NCI-H1930 (cell line): Measurements from ENCODE around the gene GDF11.

Source experiments
- DNase-seq, 2 experiments: peaks; one replicate each; lab custom pipeline; 2025; lab: John Stamatoyannopoulos, UW

The GDF11 gene

GRCh38 chr12:55723516-55724225 lies 19.3 kb upstream of the GDF11 start:
- DNase-seq: no peak

GRCh38 chr12:55724226-55724939 lies 18.5 kb upstream of the GDF11 start:
- peak in 1 of 2 experiments; percentile 26 for DNase-seq

GRCh38 chr12:55724940-55725309 lies 18.0 kb upstream of the GDF11 start:
- no peak for DNase-seq

- DNase-seq: no peak
Observed at GRCh38 chr12:55725556-55725955, 17.4 kb upstream of the GDF11 start.

- DNase-seq: no peak
Observed at GRCh38 chr12:55726971-55727370, 16.0 kb upstream of the GDF11 start.

- DNase-seq: no peak
Observed at GRCh38 chr12:55727643-55728185, 15.2 kb upstream of the GDF11 start.

- no peak for DNase-seq
Observed at GRCh38 chr12:55728186-55728938, 14.6 kb upstream of the GDF11 start.

- peak; percentile 42 to 67 for DNase-seq
Observed at GRCh38 chr12:55728939-55729818, 13.7 kb upstream of the GDF11 start, which contains the start of gene CD63. Gene CD63, minus strand, starts transcription at chr12:55729009. Its CDS starts 668 bp downstream, at chr12:55728341.

GRCh38 chr12:55729819-55730818 lies 12.8 kb upstream of the GDF11 start:
- DNase-seq: no peak

GRCh38 chr12:55732288-55732687 lies 10.6 kb upstream of the GDF11 start:
- no peak for DNase-seq

GRCh38 chr12:55733021-55733555 lies 9.8 kb upstream of the GDF11 start:
- no peak for DNase-seq

GRCh38 chr12:55733858-55734257 lies 9.1 kb upstream of the GDF11 start:
- DNase-seq: no peak

- no peak for DNase-seq
Observed at GRCh38 chr12:55734595-55734994, 8.3 kb upstream of the GDF11 start.

GRCh38 chr12:55736076-55736475 lies 6.8 kb upstream of the GDF11 start:
- no peak for DNase-seq

- peak in 1 of 2 experiments; percentile 54 for DNase-seq
Observed at GRCh38 chr12:55736780-55737580, 5.9 kb upstream of the GDF11 start.

GRCh38 chr12:55737581-55738122 lies 5.3 kb upstream of the GDF11 start:
- DNase-seq: no peak

GRCh38 chr12:55738123-55739024 lies 4.5 kb upstream of the GDF11 start:
- peak; percentile 38 to 79 for DNase-seq

- DNase-seq: no peak
Observed at GRCh38 chr12:55739025-55739378, 3.9 kb upstream of the GDF11 start.
